Transverse colon (tissue), 4 donors: ENCODE measurements around the gene RAB35. TPM values are rescaled to one million over a fixed set of nuclear protein-coding genes. Genes with fewer than 3 reads are reported as not detected.

Experiments
- DNase-seq: peaks from one replicate; pipeline ENCODE4 v3.0.0-alpha.2; 2019
- H3K27ac ChIP-seq, 4 donors: fragments of 200-600 bp; sonication (generic); 2 replicates each; pipeline ENCODE4 v1.5.1; 2016 to 2018; ENCODE audit warnings: inconsistent platforms in 4 of 4
- H3K27me3 ChIP-seq: fragments of 200-600 bp; sonication (generic); 2 replicates; pipeline ENCODE4 v1.5.1; 2017; ENCODE audit warnings: inconsistent platforms
- H3K36me3 ChIP-seq, 4 donors: fragments of 200-600 bp; sonication (generic); 2 replicates each; pipeline ENCODE4 v1.5.1; 2017 to 2019; ENCODE audit warnings: inconsistent platforms in 4 of 4
- H3K4me1 ChIP-seq, 4 donors: fragments of 200-600 bp; sonication (generic); 2 replicates each; pipeline ENCODE4 v1.5.1; 2017 to 2020; ENCODE audit warnings: inconsistent platforms in 4 of 4
- H3K4me3 ChIP-seq, 4 donors: fragments of 200-600 bp; sonication (generic); 1 replicate in 1 of 4; 2 replicates in 3 of 4; pipeline versions ENCODE4 v1.5.1 to v1.6.1; 2017 to 2019; ENCODE audit warnings: inconsistent platforms in 4 of 4
- H3K9me3 ChIP-seq, 2 donors: fragments of 200-600 bp; sonication (generic); 2 replicates each; pipeline ENCODE4 v1.5.1; 2017 to 2019; ENCODE audit warnings: inconsistent platforms in 2 of 2
- CTCF ChIP-seq, 5 experiments: fragments of 200-600 bp in 3 of 5; fragments of 450-650 bp in 2 of 5; sonication (generic) in 3 of 5; IDR thresholded peaks; 1 replicate in 2 of 5; 2 replicates in 3 of 5; pipeline ENCODE4 v1.5.1; 2016 to 2017; ENCODE audit warnings: antibody characterized with exemption in 5 of 5, inconsistent platforms in 3 of 5, mild to moderate bottlenecking in 2 of 5, moderate library complexity in 1 of 5
- EP300 ChIP-seq: sonication (generic); formaldehyde crosslinking; IDR thresholded peaks from one replicate; pipeline ENCODE4 v1.6.1; 2017; ENCODE audit warnings: antibody characterized with exemption, low read depth
- POLR2A ChIP-seq: fragments of 450-650 bp; IDR thresholded peaks from one replicate; pipeline ENCODE4 v1.6.1; 2016; ENCODE audit warnings: antibody characterized with exemption, mild to moderate bottlenecking, moderate library complexity
- POLR2AphosphoS5 ChIP-seq, 3 donors: sonication (generic); formaldehyde crosslinking; IDR thresholded peaks; one replicate each; pipeline ENCODE4 v1.6.1; 2016; ENCODE audit warnings: antibody characterized with exemption in 3 of 3
- WGBS, 2 donors: methylation state at CpG; one replicate each; pipeline ENCODE4 v1.1.5; 2018; ENCODE audit warnings: low coverage in 1 of 2; 5-methylcytosine and 5-hydroxymethylcytosine counted together
- in situ Hi-C, 4 donors: fragments of 200-750 bp; cut with MboI; loops; one replicate each; pipeline versions ENCODE4 v1.15.0 to v1.15.1; 2017; ENCODE audit warnings: low sequenced_read_pairs in 3 of 4, low pct_ligation_motif_present in 1 of 4, low pct_unique_long_range_greater_than_20kb in 1 of 4
- intact Hi-C: fragments of 100-400 bp; cut with DNase I; formaldehyde crosslinking; loops from one replicate; pipeline ENCODE4 v1.15.1; 2023; ENCODE audit warnings: low total_unique reads
- total RNA-seq, 4 donors: library from RNA; depleted of rRNA; stranded (reverse); fragments of >200 nt; gene quantifications; one replicate each; pipeline ENCODE4 v1.1.0, GENCODE V29; 2016

RAB35 gene
- total RNA-seq, 4 donors from 2014 or later = 16.9 to 26.2 (median 22.2) TPM

- no peaks in the 10 kb centered on the region for H3K27me3 ChIP-seq
- no peak overlapping the region for H3K4me3 ChIP-seq
- no peaks in the 10 kb centered on the region for H3K9me3 ChIP-seq
- intact Hi-C loops (no loop called here), in situ Hi-C loops (no loop called here)
- H3K36me3 ChIP-seq = peaks cover 0 to 95% (median 43%) of the 10 kb centered on the region in 4 donors
- no peak overlapping the region for H3K27ac ChIP-seq
- WGBS, 2 donors = 94 to 100% methylated on average over 4 to 9 of the region's 9 CpGs
- DNase-seq = no peak
- no peaks in the 10 kb centered on the region for H3K4me1 ChIP-seq
- no peak for TF ChIP-seq POLR2A
- no peak for TF ChIP-seq POLR2AphosphoS5 (IDR thresholded peaks at IDR 0.05)
- no peak for TF ChIP-seq EP300
- TF ChIP-seq CTCF (IDR thresholded peaks at IDR 0.05) = no peak
Observed at GRCh38 chr12:120138366-120138765, 21.8 kb upstream of the RAB35 start.

GRCh38 chr12:120137833-120138232 lies 21.3 kb upstream of the RAB35 start:
- intact Hi-C loops = no loop called here
- 94% methylated on average over 11 of the region's 11 CpGs; no CpG with 5 or more reads in 1 of the 2 donors for WGBS, 2 donors
- DNase-seq = no peak
- in situ Hi-C loops = no loop called here
- no peak for TF ChIP-seq EP300
- TF ChIP-seq POLR2AphosphoS5 (IDR thresholded peaks at IDR 0.05) = no peak
- no peak for TF ChIP-seq CTCF (IDR thresholded peaks at IDR 0.05)
- no peak for TF ChIP-seq POLR2A
- H3K36me3 ChIP-seq = peaks cover 0 to 95% (median 41%) of the 10 kb centered on the region in 4 donors
- H3K27ac ChIP-seq = no peak overlapping the region
- H3K4me1 ChIP-seq = no peaks in the 10 kb centered on the region
- H3K9me3 ChIP-seq = no peaks in the 10 kb centered on the region
- no peaks in the 10 kb centered on the region for H3K27me3 ChIP-seq
- no peak overlapping the region for H3K4me3 ChIP-seq

- in situ Hi-C loops (no loop called here), intact Hi-C loops (no loop called here)
- Histone ChIP-seq H3K9me3 (no peaks in the 10 kb centered on the region), H3K36me3 (peaks cover 0 to 85% (median 38%) of the 10 kb centered on the region in 4 donors), H3K27me3 (no peaks in the 10 kb centered on the region), H3K4me1 (no peaks in the 10 kb centered on the region), H3K4me3 (no peak overlapping the region), H3K27ac (no peak overlapping the region)
- 80 to 93% methylated on average over 2 to 11 of the region's 11 CpGs for WGBS, 2 donors
- TF ChIP-seq EP300 (no peak), CTCF (IDR thresholded peaks at IDR 0.05) (no peak), POLR2A (no peak), POLR2AphosphoS5 (IDR thresholded peaks at IDR 0.05) (no peak)
- DNase-seq = no peak
Observed at GRCh38 chr12:120136093-120136770, 19.7 kb upstream of the RAB35 start.

GRCh38 chr12:120134307-120134980 lies 17.9 kb upstream of the RAB35 start:
- 93 to 97% methylated on average over 6 to 20 of the region's 20 CpGs for WGBS, 2 donors
- Histone ChIP-seq H3K9me3 (no peaks in the 10 kb centered on the region), H3K27me3 (no peaks in the 10 kb centered on the region), H3K36me3 (peaks cover 0 to 79% (median 41%) of the 10 kb centered on the region in 4 donors), H3K4me3 (no peak overlapping the region), H3K27ac (no peak overlapping the region), H3K4me1 (no peaks in the 10 kb centered on the region)
- TF ChIP-seq POLR2AphosphoS5 (IDR thresholded peaks at IDR 0.05) (no peak), EP300 (no peak), CTCF (IDR thresholded peaks at IDR 0.05) (no peak), POLR2A (no peak)
- in situ Hi-C loops = no loop called here
- no peak for DNase-seq
- intact Hi-C loops = no loop called here
